GM13976 (cell line): ENCODE results near the gene CCL17.

ENCODE experiments used
- DNase-seq: peaks from one replicate; pipeline ENCODE4 v3.0.0; 2012; ENCODE audit warnings: low spot score
- CTCF ChIP-seq: IDR thresholded peaks from 2 replicates; pipeline ENCODE4 v1.5.1; 2012; ENCODE audit warnings: borderline replicate concordance, mild to moderate bottlenecking; ENCODE audit not compliant: insufficient read depth; ENCODE audit errors: extremely low read depth, missing control alignments, control extremely low read depth
- in situ Hi-C: fragments of 300-500 bp; cut with MboI; formaldehyde crosslinking; loops from one replicate; pipeline ENCODE4 v1.12.0; 2022; ENCODE audit warnings: low sequenced_read_pairs, mixed read lengths, inconsistent platforms; ENCODE audit not compliant: unreplicated experiment

Gene CCL17

GRCh38 chr16:57409065-57409464 is 4.5 kb downstream of the CCL17 start:
- in situ Hi-C loops: loop anchor here (25.0 kb wide), 1 partner anchor 322 kb away; the partner anchor contains the start of gene CPNE2
- TF ChIP-seq CTCF: no peak
- DNase-seq: no peak

DNA sequence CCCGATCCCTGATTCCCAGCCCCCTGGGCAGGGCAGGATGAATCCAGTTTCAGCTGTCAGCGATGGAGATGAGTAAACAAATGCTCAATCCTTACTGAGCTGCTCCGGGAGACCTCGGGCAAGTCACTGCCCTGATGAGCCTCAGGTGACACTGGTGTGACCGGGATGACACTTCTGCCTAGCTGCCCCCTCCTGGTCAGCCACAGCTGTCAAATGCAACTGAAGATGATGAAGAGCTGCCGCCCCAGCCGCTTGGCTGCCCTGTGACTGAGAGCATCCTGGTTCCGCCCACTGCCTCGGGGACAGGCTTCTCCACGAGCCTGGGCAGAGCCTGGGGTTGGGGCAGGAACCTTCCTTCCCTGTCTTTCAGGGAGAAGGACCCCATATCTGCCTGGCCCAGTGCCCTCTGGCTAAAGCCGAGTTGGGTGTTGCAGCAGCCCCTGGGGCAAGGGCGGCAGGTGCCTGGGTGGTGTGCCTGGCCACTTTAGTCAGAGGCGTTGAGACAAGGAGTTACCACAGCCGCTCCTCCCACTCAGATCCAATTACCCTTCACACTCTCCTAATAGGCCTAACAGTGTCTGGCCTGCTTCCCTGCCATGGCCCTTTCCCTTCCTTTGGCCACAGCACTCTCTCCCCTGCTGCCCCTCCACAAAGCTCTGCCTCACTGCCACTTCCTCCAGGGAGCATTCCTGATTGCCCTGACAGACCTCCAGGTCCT is 5.5 kb downstream of the CCL17 start:
- no peak for TF ChIP-seq CTCF
- in situ Hi-C loops: loop anchor here (25.0 kb wide), 1 partner anchor 323 kb away; the partner anchor contains the start of gene CPNE2
- no peak for DNase-seq

- TF ChIP-seq CTCF: no peak
- in situ Hi-C loops: loop anchor here (25.0 kb wide), 1 partner anchor 324 kb away; the partner anchor contains the start of gene CPNE2
- peak; percentile 70 for DNase-seq
Measured at GRCh38 chr16:57411362-57411976, 6.9 kb downstream of the CCL17 start.

DNA sequence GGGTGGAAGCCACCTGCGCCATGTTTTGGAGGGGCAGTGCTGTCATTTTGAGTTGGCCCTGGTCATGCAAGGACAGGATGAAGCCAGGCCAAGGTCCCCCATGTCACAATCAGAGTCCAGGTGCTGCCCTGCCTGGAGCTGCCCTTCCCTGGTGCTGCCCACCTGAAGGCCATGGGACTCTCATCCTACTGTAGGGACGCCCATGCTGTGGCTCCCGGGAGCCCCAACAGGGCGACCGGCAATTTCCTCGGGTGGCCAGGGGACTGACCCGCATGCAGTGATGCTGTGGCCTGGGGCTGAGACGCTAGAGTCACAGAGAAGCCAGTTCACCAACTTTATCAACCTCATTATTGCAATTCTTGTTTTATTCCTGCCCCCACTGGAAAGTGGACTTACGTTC is 8.0 kb downstream of the CCL17 start:
- in situ Hi-C loops: loop anchor here (25.0 kb wide), 1 partner anchor 325 kb away; the partner anchor contains the start of gene CPNE2
- DNase-seq: no peak
- no peak for TF ChIP-seq CTCF

- in situ Hi-C loops: loop anchor here (25.0 kb wide), 1 partner anchor 326 kb away; the partner anchor contains the start of gene CPNE2
- DNase-seq: peak; percentile 82
- TF ChIP-seq CTCF: no peak
Measured at GRCh38 chr16:57413301-57413730, 8.7 kb downstream of the CCL17 start.

GRCh38 chr16:57413733-57414132 is 9.2 kb downstream of the CCL17 start:
- in situ Hi-C loops: loop anchor here (25.0 kb wide), 1 partner anchor 326 kb away; the partner anchor contains the start of gene CPNE2
- DNase-seq: peak; percentile 40
- no peak for TF ChIP-seq CTCF
